Activated T-cell treated with anti-CD3 and anti-CD28 coated beads for 48 hours (primary cell): ENCODE measurements around the gene MYH11.

Experiments used
- DNase-seq: peaks from one replicate; pipeline ENCODE4 v3.0.0-alpha.2; 2020; ENCODE audit warnings: low read depth

MYH11 gene

DNA sequence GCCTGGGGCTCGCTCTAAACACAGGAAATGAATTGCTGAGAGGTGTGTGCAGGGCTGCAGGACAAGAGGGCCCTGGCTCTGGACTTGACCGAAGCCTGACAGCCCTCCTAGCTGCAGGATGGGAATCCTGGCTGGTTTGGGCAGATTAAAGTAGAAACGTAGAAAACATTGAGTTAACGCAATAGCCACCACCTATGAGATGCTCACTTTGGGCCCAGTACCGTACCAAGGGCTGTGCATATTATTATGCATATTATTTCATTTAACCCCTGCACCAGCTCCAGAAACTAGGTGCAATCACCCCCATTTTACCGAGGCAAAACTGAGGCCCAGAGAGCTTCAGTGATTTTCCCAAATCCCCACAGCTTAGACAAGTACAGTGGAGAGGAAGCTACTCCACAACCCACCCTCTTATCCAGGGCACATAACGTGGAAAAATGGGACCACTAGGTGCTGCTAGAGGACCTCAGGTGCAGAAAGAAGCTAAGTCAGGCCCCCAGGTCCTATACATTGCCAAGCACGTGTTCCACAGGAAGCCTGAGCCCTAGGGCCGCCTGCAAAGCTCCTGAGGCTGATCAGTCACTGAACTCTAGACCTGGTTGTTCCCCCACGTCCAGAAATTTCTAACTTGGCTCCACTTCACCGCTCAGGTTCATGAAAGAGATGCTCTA is 79.2 kb downstream of the MYH11 start:
- no peak for DNase-seq

DNA sequence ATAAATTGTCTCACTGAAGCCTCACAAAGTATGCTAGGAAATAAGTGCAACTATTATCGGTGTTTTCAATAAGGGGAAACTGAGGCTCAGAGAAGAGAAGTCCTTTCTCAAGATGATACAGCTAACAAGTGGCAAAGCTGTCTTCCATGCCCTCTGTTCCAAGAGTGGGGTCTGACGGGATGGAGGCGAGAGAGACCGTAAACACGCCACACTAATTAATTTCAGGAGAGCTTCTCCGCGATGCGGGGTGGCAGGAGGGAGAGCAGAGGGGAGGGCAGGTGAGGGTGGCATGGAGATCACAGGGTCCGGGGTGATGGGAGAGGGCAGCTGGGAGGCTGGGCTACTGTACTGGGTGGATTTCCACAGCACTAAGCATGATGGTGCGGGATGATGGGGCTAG is 80.3 kb downstream of the MYH11 start:
- no peak for DNase-seq

DNA sequence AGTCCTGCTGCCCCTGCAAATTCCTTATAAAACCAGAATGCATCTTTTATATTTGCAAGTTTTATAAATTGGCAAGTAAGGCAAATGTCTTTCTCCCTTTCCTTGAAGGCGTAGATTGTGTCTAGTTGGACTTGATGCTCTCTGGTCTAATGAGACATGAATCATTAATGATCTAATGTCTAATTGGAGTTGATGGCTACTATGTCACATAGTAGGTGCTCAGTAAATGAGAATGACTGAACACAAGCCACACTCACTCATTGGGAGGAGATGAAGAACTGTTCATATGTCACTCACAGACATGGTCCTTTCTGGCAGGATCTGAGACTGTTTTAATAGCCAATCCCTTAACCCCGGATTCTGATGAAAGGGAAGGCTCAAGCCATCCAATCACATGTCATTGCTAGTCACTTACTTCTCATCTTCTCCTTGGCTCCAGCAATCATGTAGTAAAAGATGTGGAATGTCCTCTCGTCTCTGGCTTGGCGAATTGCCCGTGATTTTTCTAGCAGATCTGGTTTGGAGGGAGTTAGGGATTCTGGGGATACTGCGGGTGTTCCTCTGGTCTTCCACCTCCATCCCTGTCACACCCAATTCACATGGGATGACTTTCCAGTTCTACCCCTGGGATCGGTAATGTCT is 81.0 kb downstream of the MYH11 start:
- DNase-seq: no peak

DNA sequence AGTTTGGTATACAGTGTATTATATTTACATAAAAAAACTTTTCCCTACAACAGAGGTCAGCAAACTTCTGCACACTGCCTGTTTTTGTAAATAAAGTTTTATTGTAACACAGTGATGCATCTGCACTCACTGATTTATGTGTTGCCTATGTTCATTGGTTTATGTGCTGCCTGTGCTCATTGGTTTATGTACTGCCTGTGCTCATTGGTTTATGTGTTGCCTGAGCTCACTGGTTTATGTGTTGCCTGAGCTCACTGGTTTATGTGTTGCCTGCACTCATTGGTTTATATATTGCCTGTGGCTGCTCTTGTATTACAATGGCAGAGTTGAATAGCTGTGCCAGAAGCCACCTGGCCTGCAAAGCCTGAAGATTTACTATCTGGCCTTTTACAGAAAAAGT is 81.6 kb downstream of the MYH11 start:
- DNase-seq: no peak

DNA sequence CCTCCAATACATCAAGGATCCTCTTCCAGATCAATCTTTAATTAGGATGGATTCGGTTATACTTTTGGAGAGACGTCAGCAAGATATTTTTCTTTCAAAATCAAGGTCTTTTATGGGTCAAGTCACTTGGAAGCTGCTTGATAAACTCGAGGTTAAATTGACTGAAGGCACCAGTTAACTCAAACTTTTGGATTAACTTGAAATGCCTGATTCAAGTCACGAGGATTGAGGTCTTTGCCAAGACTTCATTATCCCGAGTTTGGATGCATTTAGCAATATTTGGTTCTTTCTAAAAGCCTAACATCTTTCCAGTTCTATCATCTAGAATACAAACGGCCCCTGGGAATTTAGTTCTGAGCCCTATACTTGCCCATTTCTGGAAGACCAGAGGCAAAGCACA is 82.9 kb downstream of the MYH11 start:
- no peak for DNase-seq

DNA sequence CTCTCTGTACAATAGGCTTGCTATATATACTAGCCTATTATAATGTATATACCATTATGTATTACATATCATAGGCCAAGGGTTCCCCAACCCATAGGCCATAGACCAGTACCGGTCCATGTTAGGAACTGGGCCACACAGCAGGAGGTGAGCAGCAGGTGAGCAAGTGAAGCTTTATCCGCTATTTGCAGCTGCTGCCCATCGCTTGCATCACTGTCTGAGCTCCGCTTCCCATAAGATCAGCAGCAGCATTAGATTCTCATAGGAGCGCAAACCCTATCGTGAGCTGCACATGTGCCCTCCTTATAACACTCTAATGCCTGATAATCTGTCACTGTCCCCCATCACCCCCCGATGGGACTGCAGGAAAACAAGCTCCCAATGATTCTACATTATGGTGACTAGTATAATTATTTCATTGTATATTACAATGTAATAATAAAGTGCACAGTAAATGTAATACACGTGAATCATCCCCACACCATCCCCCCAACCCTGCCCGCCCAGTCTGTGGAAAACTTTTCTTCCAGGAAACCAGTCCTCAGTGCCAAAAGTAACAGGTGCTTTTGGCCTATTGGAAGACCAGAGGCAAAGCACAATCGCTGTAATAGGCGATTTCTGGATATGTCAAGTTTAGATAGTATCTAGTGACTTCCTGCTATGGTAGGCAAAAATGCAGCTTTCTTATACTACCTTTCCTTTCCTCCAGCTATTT is 84.1 kb downstream of the MYH11 start:
- no peak for DNase-seq

DNA sequence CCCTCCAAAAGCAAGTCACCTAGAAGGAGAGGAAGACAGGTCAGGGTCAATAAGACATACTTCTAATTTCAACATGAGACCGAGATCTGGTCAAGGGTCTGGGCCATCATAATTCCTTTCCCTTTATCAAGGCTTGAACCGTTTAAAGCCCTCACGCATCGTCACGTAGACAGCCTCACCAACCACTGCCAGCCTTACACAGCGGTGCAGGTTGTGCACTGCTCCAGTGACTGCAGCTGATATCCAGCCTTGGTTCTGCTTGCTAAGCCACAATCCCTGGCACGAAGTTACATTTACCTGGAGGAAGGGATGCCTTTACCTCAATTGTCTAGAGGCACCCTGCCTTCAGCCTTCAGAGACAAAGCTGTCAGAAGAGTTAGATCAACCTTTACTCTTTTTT is 85.1 kb downstream of the MYH11 start:
- DNase-seq: no peak

DNA sequence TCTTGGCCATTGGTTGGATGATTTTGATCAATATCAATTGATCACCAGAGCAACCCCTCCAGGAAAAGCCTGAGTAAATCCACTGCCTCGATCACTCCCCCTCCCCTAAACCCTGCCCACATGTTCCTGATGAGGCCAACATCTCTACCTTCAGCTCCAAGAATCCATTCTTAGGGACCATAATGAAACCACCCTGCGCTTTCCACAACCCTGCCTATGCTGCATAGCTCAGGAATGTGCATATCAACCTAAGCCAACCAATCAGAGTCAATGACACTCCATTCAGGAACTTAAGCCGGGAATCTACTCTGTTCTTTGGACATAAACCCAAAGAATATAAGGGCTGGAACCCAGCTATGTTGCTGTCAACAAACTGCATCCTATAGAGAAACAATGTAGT is 86.3 kb downstream of the MYH11 start:
- DNase-seq: no peak

DNA sequence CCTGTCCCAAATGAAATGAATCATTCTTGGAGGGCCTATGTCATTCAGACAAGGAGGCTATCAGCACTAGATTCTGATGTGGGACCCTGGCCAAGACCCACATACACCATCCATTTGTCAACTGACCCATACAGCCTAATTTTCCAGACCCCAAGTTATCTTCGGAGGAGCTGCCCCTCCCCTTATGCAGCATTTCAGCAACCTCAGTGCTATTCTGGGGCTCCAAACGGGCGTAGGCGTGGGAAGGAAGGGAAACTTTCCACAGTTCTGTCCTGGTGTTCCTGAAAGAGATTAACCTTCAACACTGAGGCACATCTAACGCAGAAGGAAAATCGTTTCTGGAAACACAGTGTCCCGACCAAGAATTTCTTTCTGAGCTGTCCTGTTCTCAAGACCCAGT is 86.7 kb downstream of the MYH11 start:
- no peak for DNase-seq

DNA sequence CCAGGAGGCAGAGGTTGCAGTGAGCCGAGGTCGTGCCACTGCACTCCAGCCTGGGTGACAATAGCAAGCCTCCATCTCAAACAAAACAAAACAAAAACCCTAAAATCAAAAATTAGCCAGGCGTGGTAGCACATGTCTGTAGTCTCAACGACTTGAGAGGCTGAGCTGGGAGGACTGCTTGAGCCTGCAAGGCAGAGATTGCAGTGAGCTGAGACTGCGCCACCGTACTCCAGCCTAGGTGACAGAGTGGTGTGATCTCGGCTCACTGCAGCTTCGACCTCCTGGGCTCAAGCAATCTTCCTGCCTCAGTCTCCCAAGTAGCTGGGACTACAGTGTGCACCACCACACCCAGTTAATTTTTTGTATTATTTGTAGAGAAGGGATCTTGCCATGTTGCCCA is 87.6 kb downstream of the MYH11 start:
- no peak for DNase-seq

DNA sequence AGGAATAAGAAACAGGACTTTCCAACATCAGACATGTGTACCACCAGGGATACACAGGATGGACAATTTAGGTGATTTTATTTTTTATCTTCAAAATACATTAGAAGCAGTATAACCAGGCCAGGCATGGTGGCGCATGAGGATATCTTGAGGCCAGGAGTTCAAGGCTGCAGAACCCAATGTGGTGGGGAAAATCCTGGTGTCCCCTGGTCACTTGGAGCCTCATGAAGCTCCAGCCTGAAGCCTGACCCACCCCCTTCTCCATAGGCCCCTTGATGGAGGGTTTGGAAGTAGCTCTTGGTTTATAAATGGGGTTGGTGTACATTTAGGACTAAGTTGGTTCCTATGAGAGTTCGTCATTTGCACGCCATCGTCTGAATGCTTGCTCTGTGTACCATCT is 88.6 kb downstream of the MYH11 start:
- DNase-seq: no peak

DNA sequence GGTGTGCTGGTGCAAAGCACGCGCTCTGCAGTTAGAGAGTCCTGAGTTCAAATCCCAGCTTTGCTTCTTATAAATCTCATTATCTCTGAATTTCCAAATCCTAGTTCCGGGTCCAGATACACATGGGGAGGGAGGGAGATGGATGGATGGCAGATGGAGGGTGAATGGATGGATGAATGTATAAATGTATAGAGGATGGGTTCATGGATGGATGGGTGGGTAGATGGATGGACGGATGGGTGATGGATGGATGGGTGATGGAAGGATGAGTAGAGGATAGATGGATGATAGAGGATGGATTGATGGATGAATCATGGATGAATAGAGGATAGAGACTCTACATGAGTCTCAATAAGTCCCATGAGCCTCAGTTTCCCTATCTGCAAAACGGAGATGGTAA is 89.9 kb downstream of the MYH11 start:
- no peak for DNase-seq

DNA sequence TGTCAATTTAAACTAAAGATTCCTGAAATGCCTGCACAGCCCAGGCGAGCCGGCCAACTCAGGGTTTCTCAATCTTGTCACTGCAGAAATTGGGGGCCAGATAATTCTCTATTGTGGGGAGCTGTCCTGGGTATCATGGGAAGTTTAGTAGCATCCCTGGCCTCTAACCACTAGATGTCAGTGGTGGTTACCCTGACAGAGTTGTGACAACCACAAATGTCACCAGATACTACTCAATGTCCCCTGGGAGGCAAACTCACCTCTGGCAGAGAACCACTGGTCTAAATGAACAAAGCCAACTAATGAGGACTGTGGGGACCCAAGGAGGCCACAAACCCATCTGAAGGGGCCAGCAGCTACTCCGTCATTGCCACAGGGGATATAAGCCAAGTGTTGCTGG is 90.9 kb downstream of the MYH11 start:
- DNase-seq: no peak

DNA sequence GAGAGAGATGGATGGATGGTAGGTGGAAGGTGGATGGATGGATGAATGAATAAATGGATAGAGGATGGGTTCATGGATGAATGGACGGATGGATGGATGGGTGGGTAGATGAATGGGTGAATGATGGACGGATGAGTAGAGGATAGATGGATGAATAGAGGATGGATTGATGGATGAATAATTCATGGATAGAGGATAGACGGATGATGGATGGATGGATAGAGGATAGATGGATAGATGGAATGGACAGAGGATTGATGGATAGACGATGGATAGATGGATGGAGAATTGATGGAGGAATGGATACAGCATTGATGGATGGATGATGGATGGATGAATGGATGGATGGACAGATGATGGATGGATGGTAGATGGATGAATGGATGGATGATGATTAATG is 91.7 kb downstream of the MYH11 start:
- DNase-seq: no peak

DNA sequence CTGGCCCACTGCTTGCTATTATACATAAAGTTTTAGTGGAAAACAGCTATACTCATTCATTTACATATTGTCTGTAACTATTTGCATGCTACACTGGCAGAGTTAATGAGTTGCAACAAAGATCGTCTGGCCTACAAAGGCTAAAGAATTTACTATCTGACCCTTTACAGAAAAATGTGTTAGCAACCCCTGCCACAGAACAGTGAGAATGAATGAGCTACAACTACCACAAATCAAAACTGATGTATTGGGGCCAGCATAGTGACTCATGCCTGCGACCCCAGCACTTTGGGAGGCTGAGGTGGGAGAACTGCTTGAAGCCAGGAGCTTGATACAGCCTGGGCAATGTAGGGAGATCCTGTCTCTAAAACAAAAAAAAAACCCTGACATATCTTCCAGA is 92.7 kb downstream of the MYH11 start:
- no peak for DNase-seq

DNA sequence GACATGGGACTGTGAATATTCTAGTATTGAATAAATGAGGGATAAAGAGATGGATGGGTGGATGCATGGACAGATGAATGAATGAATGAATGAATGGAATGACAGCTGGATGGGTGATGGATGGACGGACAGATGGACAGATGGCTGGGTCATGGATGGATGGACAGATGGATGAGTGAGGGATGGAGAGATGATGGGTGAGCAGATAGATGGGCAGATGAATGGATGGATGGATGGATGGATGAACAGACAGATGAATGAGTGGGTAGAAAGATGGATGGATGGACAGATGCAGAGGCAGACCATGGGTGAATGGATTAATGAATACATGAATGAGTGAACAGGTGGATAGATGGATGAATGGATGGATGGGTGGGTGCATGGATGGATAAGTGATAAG is 96.7 kb downstream of the MYH11 start:
- no peak for DNase-seq

DNA sequence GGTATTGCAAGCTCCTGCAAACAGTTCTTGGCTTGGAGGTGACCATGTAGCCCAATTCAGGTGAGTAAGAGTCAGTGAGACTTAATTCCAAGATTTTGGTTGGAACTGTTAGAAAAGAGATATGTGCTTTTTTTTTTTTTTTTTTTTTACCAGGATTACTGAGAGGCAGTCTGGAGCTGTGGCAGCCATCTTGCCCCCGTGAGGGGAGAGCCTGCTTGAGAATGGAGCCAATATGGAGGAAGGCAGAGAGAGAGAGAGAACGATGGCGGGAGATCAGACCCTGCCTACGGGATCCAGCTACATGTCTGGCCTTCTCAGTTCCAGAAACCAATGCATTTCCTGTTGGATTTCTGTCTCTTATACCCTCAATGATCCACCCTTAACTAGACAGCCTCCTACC is 97.8 kb downstream of the MYH11 start:
- no peak for DNase-seq

DNA sequence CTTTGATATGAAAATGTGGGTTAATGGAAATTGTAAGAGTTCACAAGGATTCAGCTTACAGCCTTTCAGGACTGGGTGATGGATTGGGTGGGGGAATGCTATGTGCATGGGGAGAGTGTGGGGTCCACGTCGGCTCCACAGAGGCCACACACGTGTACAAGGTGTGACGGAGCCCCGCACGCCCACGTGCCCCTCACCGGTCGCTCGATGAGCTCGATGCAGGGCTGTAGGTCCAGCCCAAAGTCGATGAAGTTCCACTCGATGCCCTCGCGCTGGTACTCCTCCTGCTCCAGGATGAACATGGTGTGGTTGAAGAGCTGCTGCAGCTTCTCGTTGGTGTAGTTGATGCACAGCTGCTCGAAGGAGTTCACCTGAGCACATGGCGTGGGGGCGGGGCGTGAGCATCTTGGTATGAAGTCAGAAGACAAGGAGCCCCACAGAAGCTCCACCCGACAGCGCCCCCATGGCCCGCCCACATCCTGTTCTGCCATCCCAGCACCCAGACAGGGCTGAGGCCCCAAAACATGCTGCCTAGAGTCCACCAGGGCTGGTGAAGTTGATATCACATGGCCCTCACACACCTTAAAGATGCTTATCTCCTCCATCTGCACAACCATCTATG is 99.1 kb downstream of the MYH11 start:
- DNase-seq: no peak

DNA sequence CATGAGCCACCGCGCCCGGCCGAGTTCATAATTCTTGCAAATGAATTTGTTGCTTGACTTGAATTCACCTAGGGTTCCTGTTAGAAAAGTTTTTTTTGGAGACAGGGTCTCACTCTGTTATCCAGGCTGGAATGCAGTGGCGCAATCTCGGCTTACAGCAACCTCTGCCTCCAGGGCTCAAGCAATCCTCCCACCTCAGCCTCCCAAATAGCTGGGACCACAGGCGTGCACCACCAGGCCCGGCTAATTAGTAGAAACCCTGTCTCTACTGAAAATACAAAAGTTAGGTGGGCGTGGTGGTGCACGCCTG is 99.8 kb downstream of the MYH11 start:
- DNase-seq: no peak

DNA sequence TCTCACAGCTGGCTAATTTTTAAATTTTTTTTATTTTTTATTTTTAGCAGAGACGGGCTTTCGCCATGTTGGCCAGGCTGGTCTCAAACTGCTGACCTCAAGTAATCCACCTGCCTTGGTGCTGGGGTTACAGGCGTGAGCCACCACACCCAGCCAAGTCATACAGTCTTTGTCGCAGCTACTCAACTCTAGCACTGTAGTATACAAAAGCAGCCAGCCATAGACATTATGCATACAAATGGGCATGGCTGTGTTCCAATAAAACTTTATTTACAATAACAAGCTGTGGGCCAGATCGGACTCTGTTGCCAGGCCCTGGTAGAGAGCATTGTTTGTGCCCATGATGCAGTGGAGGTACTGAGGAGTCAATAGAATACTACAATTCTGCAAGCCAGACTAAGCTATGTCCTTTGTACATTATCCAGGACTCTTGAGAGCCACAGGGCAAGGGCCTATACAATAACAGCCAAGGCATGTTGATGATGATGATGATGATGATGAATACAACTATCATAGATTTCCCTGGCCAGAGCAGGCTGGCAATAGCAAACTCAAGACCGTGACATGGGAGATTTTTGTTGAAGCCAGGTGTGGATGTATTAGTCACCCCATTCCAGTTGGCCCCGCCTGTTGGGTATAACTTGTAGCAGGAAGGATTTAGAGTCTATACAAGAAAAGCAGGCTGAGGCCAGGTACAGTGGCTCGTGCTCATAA is 101.8 kb downstream of the MYH11 start:
- DNase-seq: no peak

DNA sequence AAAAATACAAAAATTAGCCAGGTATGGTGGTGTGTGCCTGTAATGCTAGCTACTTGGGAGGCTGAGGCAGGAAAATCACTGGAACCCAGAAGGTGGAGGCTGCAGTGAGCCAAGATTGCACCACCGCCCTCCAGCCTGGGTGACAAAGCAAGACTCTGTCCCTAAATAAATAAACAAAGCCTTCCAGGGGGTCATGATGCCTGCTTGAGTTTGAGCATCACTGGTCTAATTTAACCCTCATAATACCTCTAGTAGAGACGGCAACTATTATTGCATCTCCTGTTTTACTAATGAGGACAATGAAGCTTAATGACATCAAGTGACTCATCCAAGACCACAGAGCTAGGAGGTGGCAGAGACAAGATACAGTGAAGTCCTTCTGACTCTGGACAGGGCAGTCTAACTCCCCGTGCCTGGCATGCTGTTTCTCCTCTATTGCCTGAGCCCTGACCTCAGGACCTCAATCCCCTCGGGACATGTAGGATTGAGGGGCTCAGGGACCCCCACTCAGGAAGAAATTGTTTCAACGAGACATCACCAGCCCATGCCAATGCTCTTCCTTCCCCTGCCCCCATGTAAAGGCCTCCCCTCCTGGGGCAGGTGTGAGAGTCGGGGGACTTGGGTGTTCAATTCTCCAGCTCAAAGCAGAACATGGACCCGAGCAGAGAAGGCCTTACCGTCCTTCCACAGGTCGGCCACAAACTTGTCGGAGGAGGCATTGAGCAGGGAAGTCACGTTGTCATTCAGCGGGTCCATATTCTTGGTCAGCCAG is 103.9 kb downstream of the MYH11 start:
- no peak for DNase-seq

DNA sequence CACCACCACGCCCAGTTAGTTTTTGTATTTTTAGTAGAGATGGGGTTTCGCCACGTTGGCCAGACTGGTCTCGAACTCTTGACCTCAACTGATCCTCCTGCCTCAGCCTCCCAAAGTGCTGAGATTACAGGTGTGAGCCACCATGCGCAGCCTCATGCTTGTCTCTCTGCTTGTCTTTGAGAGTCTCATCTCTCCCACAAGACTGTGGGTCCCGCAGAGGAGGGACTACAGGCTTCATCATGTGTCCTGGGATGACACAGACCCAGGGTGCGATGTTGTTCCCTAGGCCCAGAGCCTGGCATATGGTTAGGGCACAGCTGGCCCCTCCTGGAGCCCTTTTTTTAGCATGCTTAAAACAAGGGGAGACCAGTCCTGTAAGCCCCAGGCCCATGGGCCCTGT is 104.9 kb downstream of the MYH11 start:
- DNase-seq: no peak
